Measurements from ENCODE around the gene TRIM25. TPM values are rescaled to one million over a fixed set of nuclear protein-coding genes. Genes with fewer than 3 reads are reported as not detected.

Gene TRIM25
- total and polyA plus RNA-seq, 2 of the 8 experiments (the other 6 are each of a cell fraction or from before 2014, with no cell fraction given) = 16.6 to 38.9 TPM

- TF ChIP-seq CHD7 (IDR thresholded peaks at IDR 0.05; ENCODE audit: insufficient replicate concordance, low read length) = no peak
- no peak for TF ChIP-seq HDAC6 (IDR thresholded peaks at IDR 0.05; ENCODE audit: low read depth, low read length)
- no peak for TF ChIP-seq TBP (IDR thresholded peaks at IDR 0.05; ENCODE audit: low read depth, low read length)
- no peak for TF ChIP-seq YY1 (IDR thresholded peaks at IDR 0.05; ENCODE audit: low read depth, low read length)
- no peak for TF ChIP-seq RAD21 (IDR thresholded peaks at IDR 0.05 in 1 of 2, conservative IDR thresholded peaks at IDR 0.05 in 1 of 2; ENCODE audit: low read depth in 2 of 2, low read length in 2 of 2)
- TF ChIP-seq ZNF274 (IDR thresholded peaks at IDR 0.05; ENCODE audit: borderline replicate concordance, extremely low read depth, low read length) = no peak
- TF ChIP-seq TEAD4 (IDR thresholded peaks at IDR 0.05; ENCODE audit: low read depth, low read length) = no peak
- no peak for TF ChIP-seq KDM1A (IDR thresholded peaks at IDR 0.05; ENCODE audit: borderline replicate concordance, low read length)
- no peak for TF ChIP-seq RBBP5 (IDR thresholded peaks at IDR 0.05; ENCODE audit: borderline replicate concordance, low read depth, low read length)
- TF ChIP-seq SAP30 (IDR thresholded peaks at IDR 0.05; ENCODE audit: insufficient read depth, insufficient replicate concordance, low read length) = no peak
- no peak for TF ChIP-seq SIX5 (IDR thresholded peaks at IDR 0.05; ENCODE audit: low read depth, low read length)
- TF ChIP-seq SIN3A (conservative IDR thresholded peaks at IDR 0.05 in 1 of 2, IDR thresholded peaks at IDR 0.05 in 1 of 2; ENCODE audit: low read depth in 1 of 2, low read length in 2 of 2) = no peak
These were observed 20.3 kb downstream of the TRIM25 start (continued) for GRCh38 chr17:56893503-56893902.

Measured in H1 (cell line).